T-cell (primary cell): ENCODE data around the gene PLA2G15. TPM values are rescaled to one million over a fixed set of nuclear protein-coding genes. Genes with fewer than 3 reads are reported as not detected.
A peak's percentile ranks its signal among the peaks of the same experiment; 100 is the strongest.

ENCODE experiments used
- ATAC-seq, 4 experiments: fragments of 200-7000 bp in 3 of 4; fragments of 150-1000 bp in 1 of 4; cut with Tn5 transposase; replicated peaks in 1 of 4; 1 replicate in 3 of 4; 2 replicates in 1 of 4; pipeline ENCODE4 v1.10.0; 2021; ENCODE audit warnings: moderate library complexity in 3 of 4, mild to moderate bottlenecking in 2 of 4, moderate number of reproducible peaks in 1 of 4
- CTCF ChIA-PET, 2 donors: fragments of 300-600 bp; sonication (Branson Sonifier 250); formaldehyde crosslinking; loops; one replicate each; lab custom pipeline; 2022; ENCODE audit warnings: antibody characterized with exemption in 2 of 2; lab: Charles Lee
- POLR2A ChIA-PET, 2 donors: fragments of 300-600 bp; sonication (Branson Sonifier 250); formaldehyde crosslinking; loops; one replicate each; lab custom pipeline; 2022; ENCODE audit warnings: antibody characterized with exemption in 2 of 2; lab: Charles Lee
- DNase-seq, 35 experiments: peaks; one replicate each; pipeline versions ENCODE4 v3.0.0 to v3.0.0-alpha.2; 2013 to 2023
- H3K27ac ChIP-seq: one replicate; pipeline ENCODE4 v1.5.1; 2013; ENCODE audit warnings: low read length
- H3K27me3 ChIP-seq, 2 experiments: replicated peaks in 1 of 2; 1 replicate in 1 of 2; 2 replicates in 1 of 2; pipeline versions ENCODE4 v1.6.1 to v1.7.0; 2013; ENCODE audit warnings: low read length in 1 of 2, mixed read lengths in 1 of 2; ENCODE audit not compliant: control insufficient read depth in 2 of 2, insufficient read depth in 2 of 2; ENCODE audit errors: extremely low read depth in 1 of 2
- H3K36me3 ChIP-seq, 2 donors: 1 replicate in 1 of 2; 2 replicates in 1 of 2; pipeline versions ENCODE4 v1.6.1 to v1.7.0; 2013; ENCODE audit warnings: low read length in 1 of 2; ENCODE audit not compliant: control insufficient read depth in 2 of 2, insufficient read depth in 1 of 2; ENCODE audit errors: extremely low read depth in 1 of 2
- H3K4me1 ChIP-seq, 2 experiments: 1 replicate in 1 of 2; 2 replicates in 1 of 2; pipeline versions ENCODE4 v1.6.1 to v1.7.0; 2013; ENCODE audit warnings: low read length in 2 of 2, mixed read lengths in 1 of 2; ENCODE audit not compliant: insufficient read depth in 2 of 2, control insufficient read depth in 1 of 2; ENCODE audit errors: extremely low read depth in 1 of 2
- H3K4me3 ChIP-seq, 2 donors: 1 replicate in 1 of 2; 2 replicates in 1 of 2; pipeline versions ENCODE4 v1.5.1 to v1.7.0; 2013; ENCODE audit warnings: mild to moderate bottlenecking in 2 of 2, low read length in 1 of 2, moderate library complexity in 1 of 2; ENCODE audit not compliant: control insufficient read depth in 1 of 2; ENCODE audit errors: extremely low read depth in 1 of 2
- H3K9me3 ChIP-seq: 2 replicates; pipeline ENCODE4 v1.7.0; 2013
- H3K27ac Mint-ChIP-seq, 2 donors: one replicate each; pipeline ENCODE4 v1.8.0; 2020 to 2021; ENCODE audit warnings: mild to moderate bottlenecking in 2 of 2, mixed read lengths in 2 of 2
- H3K27me3 Mint-ChIP-seq, 2 donors: one replicate each; pipeline ENCODE4 v1.8.0; 2021 to 2022; ENCODE audit warnings: mixed read lengths in 2 of 2
- H3K36me3 Mint-ChIP-seq: one replicate; pipeline ENCODE4 v1.8.0; 2021; ENCODE audit warnings: mixed read lengths
- H3K4me1 Mint-ChIP-seq, 3 donors: one replicate each; pipeline ENCODE4 v1.8.0; 2020 to 2022; ENCODE audit warnings: mixed read lengths in 3 of 3, mild to moderate bottlenecking in 1 of 3
- H3K4me3 Mint-ChIP-seq, 3 donors: one replicate each; pipeline ENCODE4 v1.8.0; 2020 to 2022; ENCODE audit warnings: mild to moderate bottlenecking in 3 of 3, mixed read lengths in 3 of 3, moderate library complexity in 3 of 3
- H3K9me3 Mint-ChIP-seq, 3 donors: one replicate each; pipeline ENCODE4 v1.8.0; 2020 to 2022; ENCODE audit warnings: mixed read lengths in 3 of 3
- WGBS: methylation state at CpG from one replicate; pipeline ENCODE4 v1.1.5; 2013; ENCODE audit warnings: missing lambda C conversion rate; ENCODE audit not compliant: insufficient coverage; 5-methylcytosine and 5-hydroxymethylcytosine counted together
- total RNA-seq, 35 experiments: library from RNA in 6 of 35; stranded (reverse) in 6 of 35; fragments of 120-200 nt in 1 of 35; gene quantifications; one replicate each; pipeline versions ENCODE4 v1.2.1 to v1.2.4 and lab custom pipeline; 2013 to 2026

PLA2G15 gene
- total RNA-seq, 5 donors from 2014 or later (not counting 1 experiment from before 2014, with no cell fraction given): 8.7 to 16.4 (median 10.9) TPM

GRCh38 chr16:68251832-68252231, 6.7 kb downstream of the PLA2G15 start:
- 67% methylated on average over 2 of the region's 5 CpGs for WGBS
- Mint-ChIP-seq H3K27ac (no peak overlapping the region), H3K4me1 (peaks cover 1 to 15% (median 2%) of the 10 kb centered on the region in 3 donors), H3K27me3 (no peaks in the 10 kb centered on the region), H3K9me3 (no peaks in the 10 kb centered on the region), H3K4me3 (no peak overlapping the region), H3K36me3 (peaks cover 20% of the 10 kb centered on the region)
- CTCF ChIA-PET: interaction anchor here (0.6 to 1.0 kb wide), 2 partner anchors 10 to 13 kb away, joined by 3 read pairs; no protein-coding TSS in a partner anchor
- H3K4me3 ChIP-seq: no peak overlapping the region
- no peak for ATAC-seq
- peaks cover 0 to 6% of the 10 kb centered on the region in 2 experiments for H3K4me1 ChIP-seq
- no peak overlapping the region for H3K27ac ChIP-seq
- no peak for DNase-seq
- H3K9me3 ChIP-seq: no peaks in the 10 kb centered on the region
- peaks cover 7 to 43% of the 10 kb centered on the region in 2 donors for H3K36me3 ChIP-seq
- no peaks in the 10 kb centered on the region for H3K27me3 ChIP-seq
- POLR2A ChIA-PET: interaction anchor here in 1 of 2 donors (0.6 kb wide), 2 partner anchors 11 to 51 kb away, joined by 3 read pairs; no protein-coding TSS in a partner anchor

DNA sequence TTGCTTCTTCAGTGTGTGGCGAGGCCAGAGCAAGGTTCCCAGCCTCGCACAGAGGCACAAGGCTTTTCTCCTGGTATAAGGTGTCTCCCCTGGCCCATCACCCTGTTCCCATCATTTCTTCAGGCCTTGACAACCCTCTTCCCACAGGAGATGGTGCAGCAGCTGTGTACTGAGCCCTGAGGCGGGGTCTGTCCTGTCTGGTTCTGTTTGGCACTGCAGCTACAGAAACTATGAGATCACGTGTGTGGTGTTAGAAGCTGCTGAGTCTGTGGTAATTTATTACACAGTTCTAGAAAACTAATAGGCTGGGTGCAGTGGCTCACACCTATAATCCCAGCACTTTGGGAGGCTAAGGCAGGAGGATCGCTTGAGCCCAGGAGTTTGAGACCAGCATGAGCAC, 7.2 kb downstream of the PLA2G15 start:
- POLR2A ChIA-PET: no interaction called here
- Histone ChIP-seq H3K27me3 (no peaks in the 10 kb centered on the region), H3K27ac (no peak overlapping the region), H3K4me1 (peaks cover 0 to 9% of the 10 kb centered on the region in 2 experiments), H3K9me3 (no peaks in the 10 kb centered on the region), H3K36me3 (peaks cover 7 to 43% of the 10 kb centered on the region in 2 donors), H3K4me3 (no peak overlapping the region)
- H3K4me3 Mint-ChIP-seq: no peak overlapping the region
- H3K9me3 Mint-ChIP-seq: no peaks in the 10 kb centered on the region
- H3K4me1 Mint-ChIP-seq: peaks cover 2 to 13% (median 4%) of the 10 kb centered on the region in 3 donors
- peaks cover 23% of the 10 kb centered on the region for H3K36me3 Mint-ChIP-seq
- no peak overlapping the region for H3K27ac Mint-ChIP-seq
- CTCF ChIA-PET: interaction anchor here (0.6 to 1.0 kb wide), 2 partner anchors 9 to 14 kb away, joined by 3 read pairs; no protein-coding TSS in a partner anchor
- no peaks in the 10 kb centered on the region for H3K27me3 Mint-ChIP-seq
- ATAC-seq (no peak), DNase-seq (no peak)
- 87% methylated on average over 3 of the region's 5 CpGs for WGBS

DNA sequence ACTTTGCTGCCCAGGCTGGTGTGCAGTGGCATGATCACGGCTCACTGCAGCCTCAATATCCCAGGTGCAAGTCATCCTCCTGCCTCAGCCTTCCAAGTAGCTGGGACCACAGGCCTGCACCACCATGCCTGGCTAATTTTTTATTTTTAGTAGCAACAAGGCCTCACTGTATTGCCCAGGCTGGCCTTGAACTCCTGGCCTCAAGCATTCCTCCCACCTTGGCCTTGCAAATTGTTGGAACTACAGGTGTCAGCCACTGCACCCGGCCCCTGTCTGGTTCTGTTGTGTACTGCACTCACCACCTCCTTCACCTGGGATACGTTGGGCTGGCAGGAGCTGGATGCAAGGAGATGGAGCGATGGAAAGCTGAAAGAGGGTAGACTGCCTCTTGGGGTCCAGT, 8.5 kb downstream of the PLA2G15 start:
- no peak overlapping the region for H3K4me3 Mint-ChIP-seq
- peaks cover 7 to 43% of the 10 kb centered on the region in 2 donors for H3K36me3 ChIP-seq
- no peak overlapping the region for H3K4me3 ChIP-seq
- H3K9me3 ChIP-seq: no peaks in the 10 kb centered on the region
- no peak for ATAC-seq
- H3K27me3 Mint-ChIP-seq: no peaks in the 10 kb centered on the region
- ChIA-PET POLR2A (no interaction called here), CTCF (no interaction called here)
- WGBS: 100% methylated on average over 1 of the region's 4 CpGs
- peaks cover 2 to 8% of the 10 kb centered on the region in 2 experiments for H3K4me1 ChIP-seq
- DNase-seq: no peak
- H3K9me3 Mint-ChIP-seq: no peaks in the 10 kb centered on the region
- peaks cover 25% of the 10 kb centered on the region for H3K36me3 Mint-ChIP-seq
- no peaks in the 10 kb centered on the region for H3K27me3 ChIP-seq
- no peak overlapping the region for H3K27ac Mint-ChIP-seq
- H3K27ac ChIP-seq: no peak overlapping the region
- H3K4me1 Mint-ChIP-seq: peaks cover 3 to 12% (median 8%) of the 10 kb centered on the region in 3 donors

GRCh38 chr16:68255712-68256111, 10.5 kb downstream of the PLA2G15 start:
- Mint-ChIP-seq H3K9me3 (no peaks in the 10 kb centered on the region), H3K4me1 (peaks cover 3 to 12% (median 8%) of the 10 kb centered on the region in 3 donors), H3K27ac (no peak overlapping the region), H3K4me3 (no peak overlapping the region), H3K36me3 (peaks cover 27% of the 10 kb centered on the region), H3K27me3 (no peaks in the 10 kb centered on the region)
- Histone ChIP-seq H3K9me3 (no peaks in the 10 kb centered on the region), H3K27me3 (no peaks in the 10 kb centered on the region), H3K4me1 (peaks cover 2 to 8% of the 10 kb centered on the region in 2 experiments), H3K36me3 (peaks cover 8 to 45% of the 10 kb centered on the region in 2 donors), H3K4me3 (no peak overlapping the region), H3K27ac (no peak overlapping the region)
- CTCF ChIA-PET: interaction anchor here (0.6 to 0.9 kb wide), 2 partner anchors 8 to 86 kb away, joined by 3 to 9 read pairs; partner anchors contain the start of gene SLC7A6 (in 1 of the 2)
- WGBS: 94% methylated on average over 18 of the region's 18 CpGs
- ATAC-seq (no peak), DNase-seq (no peak)
- POLR2A ChIA-PET: no interaction called here

DNA sequence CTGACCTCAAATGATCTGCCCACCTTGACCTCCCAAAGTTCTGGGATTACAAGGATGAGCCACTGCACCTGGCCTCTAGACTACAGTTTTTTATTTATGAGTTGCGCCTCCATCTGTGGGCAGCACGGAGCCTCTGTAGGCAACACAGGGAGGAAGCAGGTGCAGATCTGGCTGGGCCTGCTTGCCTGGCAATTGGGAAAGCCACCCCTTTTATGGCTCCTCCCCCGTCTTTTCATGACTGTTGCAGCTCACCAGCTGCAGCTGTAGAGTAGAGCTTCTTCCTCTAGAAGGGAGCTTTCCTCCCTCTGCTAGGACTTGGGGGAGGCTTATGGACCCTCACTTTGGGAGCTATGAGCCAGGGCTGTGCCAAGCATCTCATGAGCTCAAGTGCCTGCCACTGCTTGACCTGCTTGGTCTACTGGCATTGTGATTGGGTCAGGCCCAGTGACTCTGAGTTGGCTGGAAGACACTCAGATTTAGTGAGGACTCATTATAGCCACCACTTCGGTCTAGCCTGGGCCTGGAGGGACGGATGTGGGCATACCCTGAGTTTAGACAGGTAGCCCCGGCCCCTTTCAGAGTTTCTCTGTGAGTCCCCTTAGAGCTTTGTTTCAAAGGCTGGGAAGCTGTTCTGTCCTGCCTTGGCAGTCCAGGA, 12.2 kb downstream of the PLA2G15 start:
- POLR2A ChIA-PET: interaction anchor here in 1 of 2 donors (0.5 kb wide), 1 partner anchor 484 kb away, joined by 8 read pairs; no protein-coding TSS in a partner anchor
- no peak overlapping the region for H3K27ac ChIP-seq
- Mint-ChIP-seq H3K4me1 (peaks cover 9 to 18% (median 17%) of the 10 kb centered on the region in 3 donors), H3K36me3 (peaks cover 18% of the 10 kb centered on the region), H3K4me3 (no peak overlapping the region), H3K27ac (peak overlapping the region; percentile 25 to 54), H3K27me3 (no peaks in the 10 kb centered on the region), H3K9me3 (no peaks in the 10 kb centered on the region)
- peak; percentile 41 to 83 (median 44) for ATAC-seq
- H3K4me1 ChIP-seq: peaks cover 2 to 19% of the 10 kb centered on the region in 2 experiments
- no peak overlapping the region for H3K4me3 ChIP-seq
- no peaks in the 10 kb centered on the region for H3K9me3 ChIP-seq
- CTCF ChIA-PET: interaction anchor here in 1 of 2 donors (0.6 to 1.2 kb wide), 2 partner anchors 23 to 72 kb away, joined by 4 to 6 read pairs; no protein-coding TSS in a partner anchor
- 70% methylated on average over 6 of the region's 6 CpGs for WGBS
- no peaks in the 10 kb centered on the region for H3K27me3 ChIP-seq
- peak in 6 of 35 experiments; percentile 32 to 55 (median 42) for DNase-seq
- H3K36me3 ChIP-seq: peaks cover 8 to 39% of the 10 kb centered on the region in 2 donors

DNA sequence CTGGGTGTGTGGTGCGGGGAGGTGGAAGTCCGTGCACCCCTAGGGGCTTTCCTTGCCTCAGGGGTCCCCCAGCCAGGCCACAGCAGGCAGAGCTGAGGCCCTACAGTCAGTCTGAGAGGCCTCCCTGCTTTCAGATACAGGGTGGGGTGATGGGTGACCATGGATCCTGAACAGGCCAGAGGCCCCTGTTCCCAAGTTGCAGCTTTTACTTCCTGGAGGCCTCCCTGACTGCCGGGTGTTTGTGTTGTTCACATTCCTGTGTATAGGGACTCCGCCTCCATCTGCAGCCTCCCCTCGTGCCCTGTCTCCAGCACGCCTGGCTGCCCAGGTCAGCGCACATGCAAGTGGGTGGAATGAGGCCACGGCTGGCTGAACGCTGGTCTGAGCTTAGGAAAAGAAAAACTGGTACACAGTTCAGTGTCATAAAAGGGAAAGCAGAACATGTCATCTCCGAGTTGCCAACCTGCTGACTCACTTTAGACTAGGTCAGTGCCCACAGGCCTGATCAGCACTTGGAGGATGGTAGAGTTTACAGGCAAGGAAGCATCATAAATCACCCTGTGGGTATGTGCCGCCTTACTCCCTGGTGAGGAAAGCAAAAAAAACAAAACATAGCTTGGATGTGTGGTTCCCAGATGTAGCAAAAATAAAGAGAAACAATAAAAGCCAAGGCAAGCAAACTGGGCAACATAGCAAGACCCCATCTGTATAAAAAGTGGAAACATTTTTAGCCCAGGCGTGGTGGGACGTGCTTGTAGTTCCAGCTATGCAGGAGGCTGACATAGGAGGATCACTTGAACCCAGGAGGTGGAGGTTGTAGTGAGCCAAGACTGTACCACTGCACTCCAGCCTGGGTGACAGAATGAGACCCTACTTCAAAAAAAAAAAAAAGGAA, 13.0 kb downstream of the PLA2G15 start:
- H3K27me3 ChIP-seq: no peaks in the 10 kb centered on the region
- H3K27ac ChIP-seq: no peak overlapping the region
- no peak overlapping the region for H3K4me3 ChIP-seq
- peaks cover 13 to 22% (median 20%) of the 10 kb centered on the region in 3 donors for H3K4me1 Mint-ChIP-seq
- ChIA-PET CTCF (interaction anchor here in 1 of 2 donors (0.6 to 1.2 kb wide), 2 partner anchors 22 to 71 kb away, joined by 4 to 6 read pairs; no protein-coding TSS in a partner anchor), POLR2A (interaction anchor here in 1 of 2 donors (0.5 to 0.6 kb wide), 2 partner anchors 318 to 483 kb away, joined by 7 to 8 read pairs; no protein-coding TSS in a partner anchor)
- peaks cover 18% of the 10 kb centered on the region for H3K36me3 Mint-ChIP-seq
- 76% methylated on average over 10 of the region's 13 CpGs for WGBS
- no peaks in the 10 kb centered on the region for H3K9me3 Mint-ChIP-seq
- peaks cover 5 to 36% of the 10 kb centered on the region in 2 donors for H3K36me3 ChIP-seq
- peak overlapping the region in 1 of 2 donors; percentile 54 for H3K27ac Mint-ChIP-seq
- no peak overlapping the region for H3K4me3 Mint-ChIP-seq
- H3K27me3 Mint-ChIP-seq: no peaks in the 10 kb centered on the region
- DNase-seq: no peak
- H3K4me1 ChIP-seq: peaks cover 2 to 21% of the 10 kb centered on the region in 2 experiments
- no peak for ATAC-seq
- no peaks in the 10 kb centered on the region for H3K9me3 ChIP-seq
